Activated CD4-positive, alpha-beta memory T cell treated with anti-CD3 and anti-CD28 coated beads for 36 hours (primary cell): ENCODE data around the gene EHD4. TPM values are rescaled to one million over a fixed set of nuclear protein-coding genes. Genes with fewer than 3 reads are reported as not detected.
A peak's percentile ranks its signal among the peaks of the same experiment; 100 is the strongest.

ENCODE experiments used
- CTCF ChIA-PET: fragments of 350-600 bp; sonication (Branson Sonifier 250); formaldehyde crosslinking; loops from one replicate; lab custom pipeline; 2021; ENCODE audit warnings: antibody characterized with exemption, inconsistent platforms; lab: Charles Lee
- POLR2A ChIA-PET: fragments of 350-600 bp; sonication (Branson Sonifier 250); formaldehyde crosslinking; loops from one replicate; lab custom pipeline; 2021; ENCODE audit warnings: antibody characterized with exemption; lab: Charles Lee
- DNase-seq: peaks from one replicate; pipeline ENCODE4 v3.0.0-alpha.2; 2020
- H3K27ac Mint-ChIP-seq: one replicate; pipeline ENCODE4 v1.8.0; 2021; ENCODE audit warnings: mixed read lengths
- H3K27me3 Mint-ChIP-seq: one replicate; pipeline ENCODE4 v1.8.0; 2021; ENCODE audit warnings: mixed read lengths
- H3K36me3 Mint-ChIP-seq: one replicate; pipeline ENCODE4 v1.8.0; 2021; ENCODE audit warnings: mixed read lengths
- H3K4me1 Mint-ChIP-seq: one replicate; pipeline ENCODE4 v1.8.0; 2021; ENCODE audit warnings: low read depth, mixed read lengths
- H3K4me3 Mint-ChIP-seq: one replicate; pipeline ENCODE4 v1.8.0; 2021; ENCODE audit warnings: mild to moderate bottlenecking, mixed read lengths
- H3K9me3 Mint-ChIP-seq: one replicate; pipeline ENCODE4 v1.8.0; 2021; ENCODE audit warnings: mixed read lengths
- intact Hi-C: fragments of 100-400 bp; cut with micrococcal nuclease; formaldehyde crosslinking; loops from one replicate; pipeline ENCODE4 v1.15.1; 2023
- total RNA-seq, 2 experiments: library from RNA; stranded (reverse); gene quantifications; one replicate each; pipeline ENCODE4 v1.2.3, GENCODE V29; 2021

Gene EHD4
- total RNA-seq, 2 experiments from 2014 or later, result 43.6 to 45.0 TPM

- ChIA-PET POLR2A (interaction anchor here (3.2 to 5.7 kb wide), 3 partner anchors 32 to 133 kb away, joined by 10 to 131 read pairs (median 63); no protein-coding TSS in a partner anchor), CTCF (interaction anchor here (2.2 to 5.8 kb wide), 3 partner anchors 15 to 69 kb away, joined by 10 to 38 read pairs (median 13); no protein-coding TSS in a partner anchor)
- H3K27me3 Mint-ChIP-seq, result peaks cover 7% of the 10 kb centered on the region
- no peak overlapping the region for H3K27ac Mint-ChIP-seq
- H3K9me3 Mint-ChIP-seq, result no peaks in the 10 kb centered on the region
- H3K36me3 Mint-ChIP-seq, result peaks cover 14% of the 10 kb centered on the region
- intact Hi-C loops, result loop anchor here (5.0 kb wide), 3 partner anchors 133 to 857 kb away; partner anchors contain the start of genes INO80 and RPAP1
- no peak overlapping the region for H3K4me3 Mint-ChIP-seq
- H3K4me1 Mint-ChIP-seq, result peaks cover 40% of the 10 kb centered on the region
- no peak for DNase-seq
Observed at GRCh38 chr15:41974041-41974440, 1.7 kb upstream of the EHD4 start.

- peaks cover 58% of the 10 kb centered on the region for H3K4me1 Mint-ChIP-seq
- H3K36me3 Mint-ChIP-seq, result peaks cover 23% of the 10 kb centered on the region
- peak overlapping the region; percentile 90 for H3K4me3 Mint-ChIP-seq
- peaks cover 7% of the 10 kb centered on the region for H3K27me3 Mint-ChIP-seq
- CTCF ChIA-PET, result interaction anchor here (0.8 to 5.8 kb wide), 8 partner anchors 10 to 199 kb away, joined by 3 to 38 read pairs (median 4); partner anchors contain the start of gene MAPKBP1
- intact Hi-C loops, result loop anchor here (1.0 to 5.0 kb wide), 10 partner anchors 32 to 855 kb away; partner anchors contain the start of genes GANC, INO80, ITPKA and JMJD7
- H3K27ac Mint-ChIP-seq, result peak overlapping the region; percentile 97
- DNase-seq, result no peak
- H3K9me3 Mint-ChIP-seq, result no peaks in the 10 kb centered on the region
- POLR2A ChIA-PET, result interaction anchor here (0.5 to 5.7 kb wide), 13 partner anchors 10 to 396 kb away, joined by 3 to 131 read pairs (median 6); partner anchors contain the start of genes JMJD7 and MAPKBP1
Observed at GRCh38 chr15:41971895-41972252, 483 bp downstream of the EHD4 start.

GRCh38 chr15:41971089-41971894, 1.1 kb downstream of the EHD4 start:
- H3K27me3 Mint-ChIP-seq, result peaks cover 7% of the 10 kb centered on the region
- peaks cover 25% of the 10 kb centered on the region for H3K36me3 Mint-ChIP-seq
- POLR2A ChIA-PET, result interaction anchor here (0.5 to 5.7 kb wide), 11 partner anchors 10 to 395 kb away, joined by 3 to 131 read pairs (median 7); partner anchors contain the start of genes GANC, MAPKBP1 and TMEM87A
- CTCF ChIA-PET, result interaction anchor here (0.6 to 5.8 kb wide), 6 partner anchors 9 to 197 kb away, joined by 3 to 38 read pairs (median 3); partner anchors contain the start of gene MAPKBP1
- H3K27ac Mint-ChIP-seq, result peak overlapping the region; percentile 97
- DNase-seq, result peak; percentile 91
- peak overlapping the region; percentile 90 for H3K4me3 Mint-ChIP-seq
- intact Hi-C loops, result loop anchor here (1.0 to 5.0 kb wide), 9 partner anchors 31 to 854 kb away; partner anchors contain the start of genes GANC, INO80, JMJD7 and MAPKBP1
- H3K4me1 Mint-ChIP-seq, result peaks cover 64% of the 10 kb centered on the region
- H3K9me3 Mint-ChIP-seq, result no peaks in the 10 kb centered on the region

GRCh38 chr15:41970456-41970855, 1.9 kb downstream of the EHD4 start:
- H3K36me3 Mint-ChIP-seq, result peaks cover 27% of the 10 kb centered on the region
- peak overlapping the region; percentile 97 for H3K27ac Mint-ChIP-seq
- H3K4me3 Mint-ChIP-seq, result peak overlapping the region; percentile 90
- intact Hi-C loops, result loop anchor here (2.0 to 5.0 kb wide), 5 partner anchors 137 to 853 kb away; partner anchors contain the start of genes INO80, MAPKBP1 and RPAP1
- POLR2A ChIA-PET, result interaction anchor here (0.6 to 5.7 kb wide), 6 partner anchors 9 to 303 kb away, joined by 3 to 131 read pairs (median 12); partner anchors contain the start of genes GANC and TMEM87A
- CTCF ChIA-PET, result interaction anchor here (0.6 to 5.8 kb wide), 7 partner anchors 19 to 528 kb away, joined by 3 to 38 read pairs (median 5); no protein-coding TSS in a partner anchor
- H3K9me3 Mint-ChIP-seq, result no peaks in the 10 kb centered on the region
- peaks cover 69% of the 10 kb centered on the region for H3K4me1 Mint-ChIP-seq
- H3K27me3 Mint-ChIP-seq, result peaks cover 5% of the 10 kb centered on the region
- no peak for DNase-seq

- peaks cover 5% of the 10 kb centered on the region for H3K27me3 Mint-ChIP-seq
- no peaks in the 10 kb centered on the region for H3K9me3 Mint-ChIP-seq
- DNase-seq, result peak; percentile 72
- peaks cover 70% of the 10 kb centered on the region for H3K4me1 Mint-ChIP-seq
- ChIA-PET POLR2A (interaction anchor here (0.6 to 5.7 kb wide), 7 partner anchors 9 to 292 kb away, joined by 3 to 131 read pairs (median 5); no protein-coding TSS in a partner anchor), CTCF (interaction anchor here (0.6 to 5.8 kb wide), 9 partner anchors 20 to 528 kb away, joined by 3 to 38 read pairs (median 4); no protein-coding TSS in a partner anchor)
- H3K36me3 Mint-ChIP-seq, result peaks cover 27% of the 10 kb centered on the region
- intact Hi-C loops, result loop anchor here (2.0 to 5.0 kb wide), 5 partner anchors 137 to 853 kb away; partner anchors contain the start of genes INO80, MAPKBP1 and RPAP1
- H3K27ac Mint-ChIP-seq, result peak overlapping the region; percentile 97
- H3K4me3 Mint-ChIP-seq, result peak overlapping the region; percentile 90
Observed at GRCh38 chr15:41969851-41970431, 2.4 kb downstream of the EHD4 start.

- Mint-ChIP-seq H3K9me3 (no peaks in the 10 kb centered on the region), H3K36me3 (peaks cover 27% of the 10 kb centered on the region), H3K27ac (no peak overlapping the region), H3K4me1 (peaks cover 65% of the 10 kb centered on the region), H3K4me3 (no peak overlapping the region), H3K27me3 (no peaks in the 10 kb centered on the region)
- ChIA-PET CTCF (no interaction called here), POLR2A (interaction anchor here (5.2 to 5.7 kb wide), 2 partner anchors 27 to 33 kb away, joined by 63 to 131 read pairs; no protein-coding TSS in a partner anchor)
- DNase-seq, result peak; percentile 6
- intact Hi-C loops, result no loop called here
Observed at GRCh38 chr15:41968701-41969100, 3.7 kb downstream of the EHD4 start.

- intact Hi-C loops, result no loop called here
- H3K4me1 Mint-ChIP-seq, result peaks cover 58% of the 10 kb centered on the region
- H3K27ac Mint-ChIP-seq, result peak overlapping the region; percentile 66
- ChIA-PET POLR2A (interaction anchor here (1.2 kb wide), 1 partner anchor 14 kb away, joined by 3 read pairs; no protein-coding TSS in a partner anchor), CTCF (no interaction called here)
- H3K4me3 Mint-ChIP-seq, result peak overlapping the region; percentile 20
- H3K36me3 Mint-ChIP-seq, result peaks cover 31% of the 10 kb centered on the region
- H3K9me3 Mint-ChIP-seq, result no peaks in the 10 kb centered on the region
- no peak for DNase-seq
- H3K27me3 Mint-ChIP-seq, result no peaks in the 10 kb centered on the region
Observed at GRCh38 chr15:41967506-41968206, 4.7 kb downstream of the EHD4 start.

GRCh38 chr15:41966920-41967465, 5.4 kb downstream of the EHD4 start:
- Mint-ChIP-seq H3K9me3 (no peaks in the 10 kb centered on the region), H3K27ac (no peak overlapping the region), H3K27me3 (no peaks in the 10 kb centered on the region), H3K4me3 (no peak overlapping the region), H3K4me1 (peaks cover 59% of the 10 kb centered on the region), H3K36me3 (peaks cover 34% of the 10 kb centered on the region)
- POLR2A ChIA-PET, result interaction anchor here (0.6 to 1.2 kb wide), 2 partner anchors 13 to 30 kb away, joined by 3 read pairs; no protein-coding TSS in a partner anchor
- intact Hi-C loops, result no loop called here
- DNase-seq, result peak; percentile 4
- CTCF ChIA-PET, result no interaction called here

GRCh38 chr15:41966414-41966812, 5.9 kb downstream of the EHD4 start:
- POLR2A ChIA-PET, result interaction anchor here (1.2 kb wide), 1 partner anchor 13 kb away, joined by 3 read pairs; no protein-coding TSS in a partner anchor
- intact Hi-C loops, result no loop called here

GRCh38 chr15:41965441-41966413, 6.6 kb downstream of the EHD4 start:
- no peaks in the 10 kb centered on the region for H3K9me3 Mint-ChIP-seq
- POLR2A ChIA-PET, result no interaction called here
- peaks cover 32% of the 10 kb centered on the region for H3K36me3 Mint-ChIP-seq
- no peaks in the 10 kb centered on the region for H3K27me3 Mint-ChIP-seq
- H3K4me3 Mint-ChIP-seq, result no peak overlapping the region
- DNase-seq, result no peak
- H3K4me1 Mint-ChIP-seq, result peaks cover 64% of the 10 kb centered on the region
- intact Hi-C loops, result no loop called here
- no peak overlapping the region for H3K27ac Mint-ChIP-seq
- CTCF ChIA-PET, result no interaction called here

More at GRCh38 chr15:41966414-41966812, 5.9 kb downstream of the EHD4 start:
- no peak for DNase-seq
- CTCF ChIA-PET, result no interaction called here
- no peak overlapping the region for H3K4me3 Mint-ChIP-seq
- no peaks in the 10 kb centered on the region for H3K9me3 Mint-ChIP-seq
- no peak overlapping the region for H3K27ac Mint-ChIP-seq
- no peaks in the 10 kb centered on the region for H3K27me3 Mint-ChIP-seq
- peaks cover 37% of the 10 kb centered on the region for H3K36me3 Mint-ChIP-seq
- H3K4me1 Mint-ChIP-seq, result peaks cover 64% of the 10 kb centered on the region
